ENCODE results near the gene SPSB4.

DNA sequence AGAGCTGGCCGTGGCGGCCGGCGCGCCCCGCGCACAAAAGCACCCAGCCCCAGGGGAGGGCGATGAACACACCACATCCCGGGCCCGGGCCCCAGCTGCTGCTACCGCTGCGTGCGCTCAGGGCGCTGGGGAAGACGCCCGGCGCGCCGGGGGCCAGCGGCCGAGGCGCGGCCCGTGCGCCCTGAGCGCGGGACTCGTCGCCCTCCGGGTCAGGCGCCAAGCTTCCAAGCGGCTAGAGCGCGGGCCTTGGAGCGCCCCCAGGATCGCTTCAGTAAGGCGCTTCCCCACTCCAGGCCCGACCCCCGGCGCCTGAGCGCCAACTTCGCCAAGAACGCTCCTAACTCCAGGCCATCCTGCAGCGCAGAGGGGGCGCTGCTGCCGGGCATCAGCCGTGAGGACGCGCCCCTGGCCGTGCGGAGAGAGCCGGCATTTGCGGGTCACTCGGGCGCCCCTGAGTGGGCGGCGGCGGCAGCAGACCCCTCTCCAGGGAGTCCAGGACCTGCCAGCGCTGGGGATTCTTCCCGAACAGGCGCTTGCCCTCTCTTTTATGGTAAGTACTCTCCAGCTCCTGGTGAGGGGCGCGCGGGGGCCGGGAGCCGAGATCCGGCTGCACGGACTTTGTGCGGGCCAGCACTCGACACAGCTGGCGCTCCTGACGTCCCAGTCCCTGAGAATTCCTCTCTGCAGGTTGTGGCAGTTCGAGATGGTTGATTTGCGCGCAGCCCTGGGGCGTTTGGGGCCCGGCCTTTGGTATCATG lies 475 bp downstream of the SPSB4 start:
- TF ChIP-seq, protein P1, sequence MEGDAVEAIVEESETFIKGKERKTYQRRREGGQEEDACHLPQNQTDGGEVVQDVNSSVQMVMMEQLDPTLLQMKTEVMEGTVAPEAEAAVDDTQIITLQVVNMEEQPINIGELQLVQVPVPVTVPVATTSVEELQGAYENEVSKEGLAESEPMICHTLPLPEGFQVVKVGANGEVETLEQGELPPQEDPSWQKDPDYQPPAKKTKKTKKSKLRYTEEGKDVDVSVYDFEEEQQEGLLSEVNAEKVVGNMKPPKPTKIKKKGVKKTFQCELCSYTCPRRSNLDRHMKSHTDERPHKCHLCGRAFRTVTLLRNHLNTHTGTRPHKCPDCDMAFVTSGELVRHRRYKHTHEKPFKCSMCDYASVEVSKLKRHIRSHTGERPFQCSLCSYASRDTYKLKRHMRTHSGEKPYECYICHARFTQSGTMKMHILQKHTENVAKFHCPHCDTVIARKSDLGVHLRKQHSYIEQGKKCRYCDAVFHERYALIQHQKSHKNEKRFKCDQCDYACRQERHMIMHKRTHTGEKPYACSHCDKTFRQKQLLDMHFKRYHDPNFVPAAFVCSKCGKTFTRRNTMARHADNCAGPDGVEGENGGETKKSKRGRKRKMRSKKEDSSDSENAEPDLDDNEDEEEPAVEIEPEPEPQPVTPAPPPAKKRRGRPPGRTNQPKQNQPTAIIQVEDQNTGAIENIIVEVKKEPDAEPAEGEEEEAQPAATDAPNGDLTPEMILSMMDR (IDR thresholded peaks at IDR 0.05): no peak
- no peak for TF ChIP-seq POLR2A (IDR thresholded peaks at IDR 0.05)

Data from uterus (tissue), 2 donors.